Vagina (tissue), 2 donors: ENCODE data around the gene FSTL4. TPM values are rescaled to one million over a fixed set of nuclear protein-coding genes. Genes with fewer than 3 reads are reported as not detected.

Experiments
- DNase-seq, 2 donors: peaks; one replicate each; pipeline ENCODE4 v3.0.0-alpha.2; 2017; ENCODE audit errors: extremely low spot score in 2 of 2
- H3K27ac ChIP-seq: fragments of 200-600 bp; sonication (generic); one replicate; pipeline ENCODE4 v1.5.1; 2019
- H3K27me3 ChIP-seq: fragments of 200-600 bp; sonication (generic); one replicate; pipeline ENCODE4 v1.5.1; 2019
- H3K36me3 ChIP-seq, 2 donors: fragments of 200-600 bp; sonication (generic); one replicate each; pipeline ENCODE4 v1.5.1; 2017 to 2019
- H3K4me1 ChIP-seq: fragments of 200-600 bp; sonication (generic); one replicate; pipeline ENCODE4 v1.5.1; 2019
- H3K4me3 ChIP-seq, 2 donors: fragments of 200-600 bp; sonication (generic); 1 replicate in 1 of 2; 2 replicates in 1 of 2; pipeline ENCODE4 v1.5.1; 2016 to 2019
- H3K9me3 ChIP-seq: fragments of 200-600 bp; sonication (generic); one replicate; pipeline ENCODE4 v1.5.1; 2019
- POLR2A ChIP-seq, 2 donors: fragments of 450-650 bp; IDR thresholded peaks; one replicate each; pipeline ENCODE4 v1.6.1; 2017; ENCODE audit warnings: antibody characterized with exemption in 2 of 2, mild to moderate bottlenecking in 2 of 2, moderate library complexity in 2 of 2
- POLR2AphosphoS5 ChIP-seq, 2 donors: sonication (generic); formaldehyde crosslinking; IDR thresholded peaks; one replicate each; pipeline ENCODE4 v1.9.0; 2017; ENCODE audit warnings: antibody characterized with exemption in 2 of 2, mild to moderate bottlenecking in 2 of 2, low read depth in 1 of 2; ENCODE audit not compliant: insufficient read depth in 1 of 2
- intact Hi-C: fragments of 100-400 bp; cut with DNase I; formaldehyde crosslinking; loops from one replicate; pipeline ENCODE4 v1.15.1; 2023
- total RNA-seq: library from RNA; depleted of rRNA; stranded (reverse); fragments of >200 nt; gene quantifications from one replicate; pipeline ENCODE4 v1.2.3, GENCODE V29; 2016
- TF ChIP-seq, protein P1 (sequence below), 3 experiments: fragments of 450-650 bp in 2 of 3; fragments of 200-600 bp in 1 of 3; sonication (generic) in 1 of 3; IDR thresholded peaks; one replicate each; pipeline ENCODE4 v1.5.1; 2017 to 2019; ENCODE audit warnings: antibody characterized with exemption in 3 of 3, mild to moderate bottlenecking in 2 of 3, moderate library complexity in 2 of 3

Gene FSTL4
- total RNA-seq, 1 donor from 2014 or later = 3.7 TPM

DNA sequence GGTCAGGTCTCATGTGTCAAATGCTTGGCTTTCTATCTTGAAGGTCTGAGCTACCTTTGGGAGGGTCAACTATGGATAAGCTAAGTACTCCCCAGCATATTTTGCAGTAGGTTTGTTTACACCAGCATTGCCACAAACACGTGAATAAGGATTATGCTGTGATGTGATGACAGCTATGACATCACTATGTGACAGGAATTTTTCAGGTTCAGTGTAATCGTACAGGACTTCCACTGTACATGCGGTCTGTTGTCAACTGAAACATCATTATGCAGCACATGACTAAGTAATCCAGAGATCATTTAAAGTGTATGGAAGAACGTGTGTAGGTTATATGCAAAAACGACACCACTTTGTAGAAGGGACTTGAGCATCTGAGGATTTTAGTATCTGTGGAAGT lies 104.0 kb downstream of the FSTL4 start:
- H3K27ac ChIP-seq = no peak overlapping the region
- no peaks in the 10 kb centered on the region for H3K4me1 ChIP-seq
- TF ChIP-seq, protein P1, sequence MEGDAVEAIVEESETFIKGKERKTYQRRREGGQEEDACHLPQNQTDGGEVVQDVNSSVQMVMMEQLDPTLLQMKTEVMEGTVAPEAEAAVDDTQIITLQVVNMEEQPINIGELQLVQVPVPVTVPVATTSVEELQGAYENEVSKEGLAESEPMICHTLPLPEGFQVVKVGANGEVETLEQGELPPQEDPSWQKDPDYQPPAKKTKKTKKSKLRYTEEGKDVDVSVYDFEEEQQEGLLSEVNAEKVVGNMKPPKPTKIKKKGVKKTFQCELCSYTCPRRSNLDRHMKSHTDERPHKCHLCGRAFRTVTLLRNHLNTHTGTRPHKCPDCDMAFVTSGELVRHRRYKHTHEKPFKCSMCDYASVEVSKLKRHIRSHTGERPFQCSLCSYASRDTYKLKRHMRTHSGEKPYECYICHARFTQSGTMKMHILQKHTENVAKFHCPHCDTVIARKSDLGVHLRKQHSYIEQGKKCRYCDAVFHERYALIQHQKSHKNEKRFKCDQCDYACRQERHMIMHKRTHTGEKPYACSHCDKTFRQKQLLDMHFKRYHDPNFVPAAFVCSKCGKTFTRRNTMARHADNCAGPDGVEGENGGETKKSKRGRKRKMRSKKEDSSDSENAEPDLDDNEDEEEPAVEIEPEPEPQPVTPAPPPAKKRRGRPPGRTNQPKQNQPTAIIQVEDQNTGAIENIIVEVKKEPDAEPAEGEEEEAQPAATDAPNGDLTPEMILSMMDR (IDR thresholded peaks at IDR 0.05) = no peak
- TF ChIP-seq POLR2A (IDR thresholded peaks at IDR 0.05) (no peak), POLR2AphosphoS5 (IDR thresholded peaks at IDR 0.05; ENCODE audit: insufficient read depth in 1 of 2, low read depth in 1 of 2) (no peak)
- no peaks in the 10 kb centered on the region for H3K9me3 ChIP-seq
- no peaks in the 10 kb centered on the region for H3K36me3 ChIP-seq
- no peak overlapping the region for H3K4me3 ChIP-seq
- H3K27me3 ChIP-seq = no peaks in the 10 kb centered on the region
- intact Hi-C loops = no loop called here
- no peak for DNase-seq

- intact Hi-C loops = no loop called here
- TF ChIP-seq POLR2AphosphoS5 (IDR thresholded peaks at IDR 0.05; ENCODE audit: insufficient read depth in 1 of 2, low read depth in 1 of 2) (no peak), POLR2A (IDR thresholded peaks at IDR 0.05) (no peak)
- TF ChIP-seq, protein P1 (IDR thresholded peaks at IDR 0.05) = no peak
- H3K27me3 ChIP-seq = no peaks in the 10 kb centered on the region
- H3K36me3 ChIP-seq = no peaks in the 10 kb centered on the region
- H3K9me3 ChIP-seq = no peaks in the 10 kb centered on the region
- H3K4me3 ChIP-seq = no peak overlapping the region
- no peak for DNase-seq
- H3K4me1 ChIP-seq = no peaks in the 10 kb centered on the region
- H3K27ac ChIP-seq = no peak overlapping the region
These were observed 106.2 kb downstream of the FSTL4 start for GRCh38 chr5:133506181-133506580.

DNA sequence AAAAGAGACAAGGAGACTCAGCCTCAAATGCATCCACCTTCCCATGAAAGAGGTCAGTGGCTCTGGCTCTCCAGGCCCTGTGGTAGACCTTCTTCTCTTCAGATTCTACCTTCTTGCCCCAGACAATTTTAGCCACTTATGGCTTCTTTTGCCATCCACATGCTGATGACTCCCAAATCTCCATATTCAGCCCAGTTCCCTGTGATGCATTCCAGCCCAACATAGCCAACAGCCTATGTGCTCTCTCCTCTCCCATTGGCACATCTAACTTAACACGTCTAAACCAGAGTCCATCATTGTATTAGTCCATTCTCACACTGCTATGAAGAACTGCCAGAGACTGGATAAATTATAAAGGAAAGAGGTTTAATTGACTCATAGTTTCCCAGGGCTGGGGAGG lies 108.8 kb downstream of the FSTL4 start:
- no peaks in the 10 kb centered on the region for H3K9me3 ChIP-seq
- H3K36me3 ChIP-seq = no peaks in the 10 kb centered on the region
- no peak overlapping the region for H3K4me3 ChIP-seq
- H3K27me3 ChIP-seq = no peaks in the 10 kb centered on the region
- intact Hi-C loops = no loop called here
- no peaks in the 10 kb centered on the region for H3K4me1 ChIP-seq
- no peak overlapping the region for H3K27ac ChIP-seq
- TF ChIP-seq POLR2A (IDR thresholded peaks at IDR 0.05) (no peak), POLR2AphosphoS5 (IDR thresholded peaks at IDR 0.05; ENCODE audit: insufficient read depth in 1 of 2, low read depth in 1 of 2) (no peak)
- TF ChIP-seq, protein P1 (IDR thresholded peaks at IDR 0.05) = no peak
- peak in 1 of 2 donors; percentile 22 for DNase-seq

- no peaks in the 10 kb centered on the region for H3K4me1 ChIP-seq
- peak in 1 of 2 donors; percentile 22 for DNase-seq
- TF ChIP-seq, protein P1 (IDR thresholded peaks at IDR 0.05) = no peak
- TF ChIP-seq POLR2AphosphoS5 (IDR thresholded peaks at IDR 0.05; ENCODE audit: insufficient read depth in 1 of 2, low read depth in 1 of 2) = no peak
- no peak overlapping the region for H3K27ac ChIP-seq
- H3K9me3 ChIP-seq = no peaks in the 10 kb centered on the region
- intact Hi-C loops = no loop called here
- H3K4me3 ChIP-seq = no peak overlapping the region
- H3K27me3 ChIP-seq = no peaks in the 10 kb centered on the region
- no peaks in the 10 kb centered on the region for H3K36me3 ChIP-seq
These were observed 112.4 kb downstream of the FSTL4 start for GRCh38 chr5:133499895-133500294.

GRCh38 chr5:133497608-133498348 lies 114.6 kb downstream of the FSTL4 start:
- peak in 1 of 2 donors; percentile 13 for DNase-seq
- Histone ChIP-seq H3K9me3 (no peaks in the 10 kb centered on the region), H3K4me3 (no peak overlapping the region), H3K27me3 (no peaks in the 10 kb centered on the region), H3K27ac (no peak overlapping the region), H3K36me3 (no peaks in the 10 kb centered on the region), H3K4me1 (no peaks in the 10 kb centered on the region)
- intact Hi-C loops = no loop called here
- TF ChIP-seq, protein P1 (IDR thresholded peaks at IDR 0.05) = no peak
- TF ChIP-seq POLR2A (IDR thresholded peaks at IDR 0.05) = no peak
- TF ChIP-seq POLR2AphosphoS5 (IDR thresholded peaks at IDR 0.05; ENCODE audit: insufficient read depth in 1 of 2, low read depth in 1 of 2) = no peak
